GM19372 (cell line): ENCODE data around the gene PTPRD.

Experiments used
- ATAC-seq: cut with Tn5 transposase; IDR thresholded peaks from one replicate; pipeline ENCODE4 v1.9.1; 2021; ENCODE audit warnings: mild to moderate bottlenecking, low read depth, moderate library complexity; ENCODE audit not compliant: unreplicated experiment

PTPRD gene

GRCh38 chr9:8292657-8293056 is 2320.1 kb downstream of the PTPRD start:
- ATAC-seq, result no peak

- no peak for ATAC-seq
These were observed 2323.1 kb downstream of the PTPRD start for GRCh38 chr9:8289681-8290080.

GRCh38 chr9:8287970-8288369 is 2324.8 kb downstream of the PTPRD start:
- ATAC-seq, result no peak

- ATAC-seq, result no peak
These were observed 2325.3 kb downstream of the PTPRD start for GRCh38 chr9:8287501-8287900.

- ATAC-seq, result no peak
These were observed 2327.9 kb downstream of the PTPRD start for GRCh38 chr9:8284884-8285283.

- no peak for ATAC-seq
These were observed 2330.3 kb downstream of the PTPRD start for GRCh38 chr9:8282535-8282934.

GRCh38 chr9:8280811-8281210 is 2332.0 kb downstream of the PTPRD start:
- ATAC-seq, result no peak

- ATAC-seq, result no peak
These were observed 2334.8 kb downstream of the PTPRD start for GRCh38 chr9:8278048-8278447.

GRCh38 chr9:8270235-8270634 is 2342.6 kb downstream of the PTPRD start:
- ATAC-seq, result no peak

GRCh38 chr9:8268881-8269280 is 2343.9 kb downstream of the PTPRD start:
- no peak for ATAC-seq

- ATAC-seq, result no peak
These were observed 2344.5 kb downstream of the PTPRD start for GRCh38 chr9:8268216-8268878.

GRCh38 chr9:8267636-8268035 is 2345.2 kb downstream of the PTPRD start:
- no peak for ATAC-seq

GRCh38 chr9:8266861-8267260 is 2345.9 kb downstream of the PTPRD start:
- no peak for ATAC-seq

- no peak for ATAC-seq
These were observed 2347.5 kb downstream of the PTPRD start for GRCh38 chr9:8265281-8265680.
